H9 (cell line): ENCODE measurements around the gene TMOD3. TPM values are rescaled to one million over a fixed set of nuclear protein-coding genes. Genes with fewer than 3 reads are reported as not detected.

Source experiments
- DNase-seq: peaks from one replicate; pipeline ENCODE4 v3.0.0-alpha.2; 2017
- H2AFZ ChIP-seq: one replicate; pipeline ENCODE4 v1.6.1; 2013; ENCODE audit warnings: mild to moderate bottlenecking, low read length, control low read depth, moderate library complexity
- H2AK5ac ChIP-seq: 2 replicates; pipeline ENCODE4 v1.6.1; 2013; ENCODE audit warnings: low read length, control low read depth, mixed read lengths; ENCODE audit not compliant: insufficient read length
- H2BK120ac ChIP-seq: one replicate; pipeline ENCODE4 v1.6.1; 2013; ENCODE audit warnings: low read depth, mild to moderate bottlenecking, low read length, control low read depth, inconsistent platforms; ENCODE audit not compliant: poor library complexity, severe bottlenecking
- H2BK12ac ChIP-seq: 2 replicates; pipeline ENCODE4 v1.6.1; 2013; ENCODE audit warnings: low read length, control low read depth, mixed read lengths, low read depth; ENCODE audit not compliant: insufficient read length
- H2BK15ac ChIP-seq: 2 replicates; pipeline ENCODE4 v1.6.1; 2013; ENCODE audit warnings: low read depth, low read length, control low read depth
- H2BK20ac ChIP-seq: one replicate; pipeline ENCODE4 v1.6.1; 2013; ENCODE audit warnings: low read depth, mild to moderate bottlenecking, low read length, control low read depth, inconsistent platforms; ENCODE audit not compliant: poor library complexity, severe bottlenecking
- H2BK5ac ChIP-seq: 2 replicates; pipeline ENCODE4 v1.6.1; 2013; ENCODE audit warnings: low read length, control low read depth, mixed read lengths; ENCODE audit not compliant: insufficient read length
- H3K14ac ChIP-seq: 2 replicates; pipeline ENCODE4 v1.6.1; 2013; ENCODE audit warnings: low read length, control low read depth; ENCODE audit not compliant: insufficient read depth
- H3K18ac ChIP-seq: 2 replicates; pipeline ENCODE4 v1.6.1; 2013; ENCODE audit warnings: low read depth, mild to moderate bottlenecking, mixed read lengths, low read length, control low read depth; ENCODE audit not compliant: insufficient read length
- H3K23ac ChIP-seq: 2 replicates; pipeline ENCODE4 v1.6.1; 2013; ENCODE audit warnings: low read length, control low read depth, mixed read lengths, low read depth; ENCODE audit not compliant: insufficient read length
- H3K23me2 ChIP-seq: 2 replicates; pipeline ENCODE4 v1.6.1; 2013; ENCODE audit warnings: low read depth, mild to moderate bottlenecking, mixed read lengths, low read length, control low read depth; ENCODE audit not compliant: insufficient read length, poor library complexity, severe bottlenecking
- H3K27ac ChIP-seq: 2 replicates; pipeline ENCODE4 v1.5.1; 2013; ENCODE audit warnings: low read length, control low read depth, mixed read lengths, low read depth; ENCODE audit not compliant: insufficient read length
- H3K27me3 ChIP-seq: 2 replicates; pipeline ENCODE4 v1.6.1; 2013; ENCODE audit warnings: low read length, control low read depth, inconsistent platforms; ENCODE audit not compliant: insufficient read depth
- H3K4ac ChIP-seq: 2 replicates; pipeline ENCODE4 v1.6.1; 2013; ENCODE audit warnings: low read depth, mild to moderate bottlenecking, control low read depth, inconsistent platforms, low read length, moderate library complexity
- H3K4me1 ChIP-seq: 2 replicates; pipeline ENCODE4 v1.6.1; 2013; ENCODE audit warnings: low read length, control low read depth, inconsistent platforms; ENCODE audit not compliant: insufficient read depth
- H3K4me2 ChIP-seq: 2 replicates; pipeline ENCODE4 v1.6.1; 2013; ENCODE audit warnings: low read length, control low read depth, mixed read lengths; ENCODE audit not compliant: insufficient read length, insufficient read depth
- H3K56ac ChIP-seq: 2 replicates; pipeline ENCODE4 v1.6.1; 2013; ENCODE audit warnings: low read depth, mild to moderate bottlenecking, mixed read lengths, low read length, control low read depth; ENCODE audit not compliant: insufficient read length
- H3K79me1 ChIP-seq: 2 replicates; pipeline ENCODE4 v1.6.1; 2013; ENCODE audit warnings: low read depth, mild to moderate bottlenecking, moderate library complexity, low read length, control low read depth, inconsistent platforms; ENCODE audit not compliant: insufficient read depth, poor library complexity, severe bottlenecking
- H3K79me2 ChIP-seq: 2 replicates; pipeline ENCODE4 v1.6.1; 2013; ENCODE audit warnings: low read length, control low read depth, inconsistent platforms; ENCODE audit not compliant: insufficient read depth
- H3K9ac ChIP-seq: 2 replicates; pipeline ENCODE4 v1.6.1; 2013; ENCODE audit warnings: low read length, control low read depth, mixed read lengths; ENCODE audit not compliant: insufficient read length; ENCODE audit errors: extremely low read depth
- H3K9me3 ChIP-seq: one replicate; pipeline ENCODE4 v1.6.1; 2013; ENCODE audit warnings: low read depth, low read length, inconsistent platforms; ENCODE audit not compliant: control insufficient read depth
- H3T11ph ChIP-seq: one replicate; pipeline ENCODE4 v1.6.1; 2013; ENCODE audit warnings: mild to moderate bottlenecking, low read length, control low read depth, inconsistent platforms
- H4K20me1 ChIP-seq: one replicate; pipeline ENCODE4 v1.6.1; 2013; ENCODE audit not compliant: control insufficient read depth, insufficient read length, insufficient read depth
- H4K5ac ChIP-seq: 2 replicates; pipeline ENCODE4 v1.6.1; 2013; ENCODE audit warnings: low read depth, mild to moderate bottlenecking, mixed read lengths, low read length, control low read depth; ENCODE audit not compliant: insufficient read length
- H4K8ac ChIP-seq: replicated peaks from 2 replicates; pipeline ENCODE4 v1.6.1; 2013; ENCODE audit warnings: low read length, control low read depth, mixed read lengths, low read depth; ENCODE audit not compliant: insufficient read length
- H4K91ac ChIP-seq: 2 replicates; pipeline ENCODE4 v1.6.1; 2013; ENCODE audit warnings: low read depth, mild to moderate bottlenecking, moderate library complexity, mixed read lengths, low read length, control low read depth; ENCODE audit not compliant: insufficient read length
- H3K27ac Mint-ChIP-seq, 3 experiments: 2 replicates in 2 of 3; 3 replicates in 1 of 3; pipeline ENCODE4 v1.8.0; 2020 to 2021; ENCODE audit warnings: mixed read lengths in 3 of 3, mild to moderate bottlenecking in 1 of 3, moderate library complexity in 1 of 3
- H3K27me3 Mint-ChIP-seq: 2 replicates; pipeline ENCODE4 v1.8.0; 2021; ENCODE audit warnings: low read depth, mild to moderate bottlenecking, moderate library complexity, mixed read lengths
- H3K36me3 Mint-ChIP-seq, 3 experiments: 2 replicates in 2 of 3; 3 replicates in 1 of 3; pipeline ENCODE4 v1.8.0; 2020 to 2021; ENCODE audit warnings: low read depth in 3 of 3, mixed read lengths in 3 of 3; ENCODE audit not compliant: insufficient read depth in 1 of 3
- H3K4me1 Mint-ChIP-seq, 2 experiments: 2 replicates each; pipeline ENCODE4 v1.8.0; 2020; ENCODE audit warnings: mixed read lengths in 2 of 2
- H3K4me3 Mint-ChIP-seq, 2 experiments: 2 replicates in 1 of 2; 3 replicates in 1 of 2; pipeline ENCODE4 v1.8.0; 2020 to 2021; ENCODE audit warnings: mild to moderate bottlenecking in 2 of 2, mixed read lengths in 2 of 2, moderate library complexity in 1 of 2
- H3K9me3 Mint-ChIP-seq, 2 experiments: 2 replicates in 1 of 2; 3 replicates in 1 of 2; pipeline ENCODE4 v1.8.0; 2020; ENCODE audit warnings: mild to moderate bottlenecking in 2 of 2, mixed read lengths in 2 of 2, moderate library complexity in 1 of 2
- WGBS: extraction: QIAGEN DNeasy Blood & Tissue Kit; methylation state at CpG from one replicate; pipeline ENCODE4 v1.1.7; 2013; ENCODE audit warnings: missing lambda C conversion rate, low lambda C conversion rate, mixed read lengths; ENCODE audit not compliant: insufficient read length; ENCODE audit errors: extremely low coverage; 5-methylcytosine and 5-hydroxymethylcytosine counted together
- total RNA-seq: library from RNA; stranded (reverse); gene quantifications from 2 replicates; pipeline ENCODE4 v1.2.1, GENCODE V29; 2021
- TF ChIP-seq, protein P1 (sequence below): fragments of 200-600 bp; sonication (generic); conservative IDR thresholded peaks from 3 replicates; pipeline ENCODE4 v1.8.0; 2021; ENCODE audit warnings: antibody characterized with exemption, mild to moderate bottlenecking

TMOD3 gene
- total RNA-seq, 1 experiment from 2014 or later = 24.7 TPM

DNA sequence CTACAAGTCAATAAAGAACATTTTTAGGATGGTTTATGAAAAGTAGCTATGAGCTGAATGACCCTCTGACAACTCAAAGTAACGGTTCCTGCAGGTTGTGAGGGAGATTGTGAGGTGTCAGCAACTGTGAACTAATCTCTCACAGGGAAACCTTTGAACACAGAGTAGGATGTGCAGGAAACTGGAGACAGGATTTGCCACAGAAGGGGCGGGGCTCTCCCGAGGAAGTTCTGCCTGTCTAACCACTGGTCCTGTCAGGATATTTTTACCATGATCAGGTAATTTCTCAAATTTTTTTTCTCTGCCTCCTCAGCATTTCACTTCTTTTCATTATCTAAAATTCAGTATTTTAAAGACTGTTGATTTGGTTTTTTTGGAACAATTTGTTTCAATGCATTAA, 108.8 kb downstream of the TMOD3 start:
- no peak overlapping the region for H4K8ac ChIP-seq
- no peak overlapping the region for H3K4me2 ChIP-seq
- no peaks in the 10 kb centered on the region for H3K79me1 ChIP-seq
- Mint-ChIP-seq H3K27me3 (no peaks in the 10 kb centered on the region), H3K27ac (no peak overlapping the region), H3K36me3 (peaks cover 10 to 54% (median 26%) of the 10 kb centered on the region in 3 experiments; a peak in 6 of 7 replicates), H3K4me3 (no peak overlapping the region), H3K4me1 (peaks cover 4 to 6% of the 10 kb centered on the region in 2 experiments; a peak in 3 of 4 replicates), H3K9me3 (no peaks in the 10 kb centered on the region)
- H2BK12ac ChIP-seq = no peak overlapping the region
- H2AFZ ChIP-seq = no peak overlapping the region
- H3K27ac ChIP-seq = no peak overlapping the region
- no CpG with 5 or more reads among the region's 3 CpGs for WGBS
- H3T11ph ChIP-seq = no peak overlapping the region
- no peaks in the 10 kb centered on the region for H4K20me1 ChIP-seq
- H3K9me3 ChIP-seq = no peaks in the 10 kb centered on the region
- TF ChIP-seq, protein P1, sequence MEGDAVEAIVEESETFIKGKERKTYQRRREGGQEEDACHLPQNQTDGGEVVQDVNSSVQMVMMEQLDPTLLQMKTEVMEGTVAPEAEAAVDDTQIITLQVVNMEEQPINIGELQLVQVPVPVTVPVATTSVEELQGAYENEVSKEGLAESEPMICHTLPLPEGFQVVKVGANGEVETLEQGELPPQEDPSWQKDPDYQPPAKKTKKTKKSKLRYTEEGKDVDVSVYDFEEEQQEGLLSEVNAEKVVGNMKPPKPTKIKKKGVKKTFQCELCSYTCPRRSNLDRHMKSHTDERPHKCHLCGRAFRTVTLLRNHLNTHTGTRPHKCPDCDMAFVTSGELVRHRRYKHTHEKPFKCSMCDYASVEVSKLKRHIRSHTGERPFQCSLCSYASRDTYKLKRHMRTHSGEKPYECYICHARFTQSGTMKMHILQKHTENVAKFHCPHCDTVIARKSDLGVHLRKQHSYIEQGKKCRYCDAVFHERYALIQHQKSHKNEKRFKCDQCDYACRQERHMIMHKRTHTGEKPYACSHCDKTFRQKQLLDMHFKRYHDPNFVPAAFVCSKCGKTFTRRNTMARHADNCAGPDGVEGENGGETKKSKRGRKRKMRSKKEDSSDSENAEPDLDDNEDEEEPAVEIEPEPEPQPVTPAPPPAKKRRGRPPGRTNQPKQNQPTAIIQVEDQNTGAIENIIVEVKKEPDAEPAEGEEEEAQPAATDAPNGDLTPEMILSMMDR = no peak
- H2AK5ac ChIP-seq = no peak overlapping the region
- H3K27me3 ChIP-seq = no peaks in the 10 kb centered on the region
- H3K23me2 ChIP-seq = no peaks in the 10 kb centered on the region
- H2BK5ac ChIP-seq = no peak overlapping the region
- H3K56ac ChIP-seq = no peak overlapping the region
- no peak overlapping the region for H3K18ac ChIP-seq
- no peak overlapping the region for H3K9ac ChIP-seq
- H4K5ac ChIP-seq = no peak overlapping the region
- H4K91ac ChIP-seq = no peak overlapping the region
- H2BK20ac ChIP-seq = no peak overlapping the region
- no peak overlapping the region for H3K23ac ChIP-seq
- H3K4me1 ChIP-seq = no peaks in the 10 kb centered on the region
- no peaks in the 10 kb centered on the region for H3K79me2 ChIP-seq
- H3K4ac ChIP-seq = no peak overlapping the region
- H3K14ac ChIP-seq = no peak overlapping the region
- no peak for DNase-seq
- H2BK120ac ChIP-seq = no peak overlapping the region
- H2BK15ac ChIP-seq = no peak overlapping the region
